WTC11 (cell line): ENCODE data around the gene USP20. TPM values are rescaled to one million over a fixed set of nuclear protein-coding genes. Genes with fewer than 3 reads are reported as not detected.

Source experiments
- ATAC-seq: fragments of 200-7000 bp; cut with Tn5 transposase; 2 replicates; pipeline ENCODE4 v1.10.0; 2021; ENCODE audit warnings: mild to moderate bottlenecking, moderate library complexity
- CTCF ChIA-PET: fragments of 300-600 bp; sonication (Branson Sonifier 250); formaldehyde crosslinking; loops from one replicate; lab custom pipeline; 2021; ENCODE audit warnings: antibody characterized with exemption; lab: Charles Lee
- POLR2A ChIA-PET: fragments of 350-600 bp; sonication (Branson Sonifier 250); formaldehyde crosslinking; loops from one replicate; lab custom pipeline; 2021; ENCODE audit warnings: antibody characterized with exemption; lab: Charles Lee
- DNase-seq: peaks from one replicate; pipeline ENCODE4 v3.0.0; 2021; ENCODE audit warnings: low spot score
- H3K27ac Mint-ChIP-seq: 2 replicates; pipeline ENCODE4 v1.8.0; 2021; ENCODE audit warnings: mixed read lengths
- H3K27me3 Mint-ChIP-seq: 2 replicates; pipeline ENCODE4 v1.8.0; 2021; ENCODE audit warnings: low read depth, mild to moderate bottlenecking, moderate library complexity, mixed read lengths
- H3K36me3 Mint-ChIP-seq: 2 replicates; pipeline ENCODE4 v1.8.0; 2021; ENCODE audit warnings: mixed read lengths
- H3K4me1 Mint-ChIP-seq: 2 replicates; pipeline ENCODE4 v1.8.0; 2022; ENCODE audit warnings: mixed read lengths
- H3K4me3 Mint-ChIP-seq: 2 replicates; pipeline ENCODE4 v1.8.0; 2021; ENCODE audit warnings: mild to moderate bottlenecking, moderate library complexity, mixed read lengths
- H3K9me3 Mint-ChIP-seq: 2 replicates; pipeline ENCODE4 v1.8.0; 2021; ENCODE audit warnings: mixed read lengths
- ARID4B ChIP-seq: sonication (generic); formaldehyde crosslinking; IDR thresholded peaks from 2 replicates; pipeline ENCODE4 v1.8.0; 2023; ENCODE audit warnings: missing genetic modification reagents, mild to moderate bottlenecking, borderline replicate concordance
- ATF1 ChIP-seq: sonication (generic); formaldehyde crosslinking; IDR thresholded peaks from 2 replicates; pipeline ENCODE4 v1.8.1; 2023; ENCODE audit warnings: mild to moderate bottlenecking, moderate library complexity, missing genetic modification reagents
- ATF3 ChIP-seq: sonication (generic); formaldehyde crosslinking; conservative IDR thresholded peaks from 2 replicates; pipeline ENCODE4 v1.8.1; 2022; ENCODE audit warnings: mild to moderate bottlenecking, missing genetic modification reagents
- ATF6 ChIP-seq: sonication (generic); formaldehyde crosslinking; IDR thresholded peaks from 2 replicates; pipeline ENCODE4 v1.8.1; 2023; ENCODE audit warnings: mild to moderate bottlenecking, missing genetic modification reagents
- CREB1 ChIP-seq: sonication (generic); formaldehyde crosslinking; IDR thresholded peaks from 2 replicates; pipeline ENCODE4 v1.8.0; 2023; ENCODE audit warnings: mild to moderate bottlenecking, missing genetic modification reagents
- ELF4 ChIP-seq: sonication (generic); formaldehyde crosslinking; IDR thresholded peaks from 2 replicates; pipeline ENCODE4 v1.8.1; 2022; ENCODE audit warnings: low read depth, mild to moderate bottlenecking, moderate library complexity, missing genetic modification reagents
- FOXJ3 ChIP-seq: sonication (generic); formaldehyde crosslinking; IDR thresholded peaks from 2 replicates; pipeline ENCODE4 v1.9.0; 2021; ENCODE audit warnings: missing genetic modification reagents, mild to moderate bottlenecking, borderline replicate concordance
- FOXP1 ChIP-seq: sonication (generic); formaldehyde crosslinking; IDR thresholded peaks from 2 replicates; pipeline ENCODE4 v1.8.0; 2022; ENCODE audit warnings: missing genetic modification reagents, mild to moderate bottlenecking, moderate library complexity, borderline replicate concordance
- JUN ChIP-seq: sonication (generic); formaldehyde crosslinking; IDR thresholded peaks from 2 replicates; pipeline ENCODE4 v1.8.0; 2023; ENCODE audit warnings: mild to moderate bottlenecking, missing genetic modification reagents
- SMAD3 ChIP-seq: sonication (generic); formaldehyde crosslinking; IDR thresholded peaks from 2 replicates; pipeline ENCODE4 v1.8.0; 2022; ENCODE audit warnings: missing genetic modification reagents, mild to moderate bottlenecking, borderline replicate concordance
- TEAD4 ChIP-seq: sonication (generic); formaldehyde crosslinking; IDR thresholded peaks from 2 replicates; pipeline ENCODE4 v1.8.0; 2022; ENCODE audit warnings: mild to moderate bottlenecking, missing genetic modification reagents
- ZBTB21 ChIP-seq: sonication (generic); formaldehyde crosslinking; IDR thresholded peaks from 2 replicates; pipeline ENCODE4 v1.8.1; 2023; ENCODE audit warnings: mild to moderate bottlenecking, missing genetic modification reagents, borderline replicate concordance
- ZNF396 ChIP-seq: fragments of 250-450 bp; sonication (Bioruptor Pico); IDR thresholded peaks from 2 replicates; pipeline ENCODE4 v1.8.0; 2021; ENCODE audit warnings: mild to moderate bottlenecking, moderate library complexity, borderline replicate concordance
- total RNA-seq: library from RNA; stranded (reverse); gene quantifications from 3 replicates; pipeline ENCODE4 v1.2.3, GENCODE V29; 2021
- TF ChIP-seq, protein P1 (sequence below): sonication (generic); formaldehyde crosslinking; IDR thresholded peaks from 2 replicates; pipeline ENCODE4 v1.8.0; 2023; ENCODE audit warnings: mild to moderate bottlenecking, missing genetic modification reagents
- TF ChIP-seq, protein P2 (sequence below): fragments of 250-450 bp; sonication (Bioruptor Pico); IDR thresholded peaks from 2 replicates; pipeline ENCODE4 v1.9.0; 2021; ENCODE audit warnings: moderate library complexity, mild to moderate bottlenecking, inconsistent platforms, borderline replicate concordance
- TF ChIP-seq, protein P3 (sequence below): sonication (generic); formaldehyde crosslinking; IDR thresholded peaks from 2 replicates; pipeline ENCODE4 v1.8.0; 2022; ENCODE audit warnings: mild to moderate bottlenecking, missing genetic modification reagents
- TF ChIP-seq, protein P4 (sequence below): sonication (generic); formaldehyde crosslinking; IDR thresholded peaks from 2 replicates; pipeline ENCODE4 v1.8.1; 2022; ENCODE audit warnings: mild to moderate bottlenecking, missing genetic modification reagents, moderate library complexity, borderline replicate concordance

The USP20 gene
- total RNA-seq, 1 experiment from 2014 or later: 29.3 TPM

DNA sequence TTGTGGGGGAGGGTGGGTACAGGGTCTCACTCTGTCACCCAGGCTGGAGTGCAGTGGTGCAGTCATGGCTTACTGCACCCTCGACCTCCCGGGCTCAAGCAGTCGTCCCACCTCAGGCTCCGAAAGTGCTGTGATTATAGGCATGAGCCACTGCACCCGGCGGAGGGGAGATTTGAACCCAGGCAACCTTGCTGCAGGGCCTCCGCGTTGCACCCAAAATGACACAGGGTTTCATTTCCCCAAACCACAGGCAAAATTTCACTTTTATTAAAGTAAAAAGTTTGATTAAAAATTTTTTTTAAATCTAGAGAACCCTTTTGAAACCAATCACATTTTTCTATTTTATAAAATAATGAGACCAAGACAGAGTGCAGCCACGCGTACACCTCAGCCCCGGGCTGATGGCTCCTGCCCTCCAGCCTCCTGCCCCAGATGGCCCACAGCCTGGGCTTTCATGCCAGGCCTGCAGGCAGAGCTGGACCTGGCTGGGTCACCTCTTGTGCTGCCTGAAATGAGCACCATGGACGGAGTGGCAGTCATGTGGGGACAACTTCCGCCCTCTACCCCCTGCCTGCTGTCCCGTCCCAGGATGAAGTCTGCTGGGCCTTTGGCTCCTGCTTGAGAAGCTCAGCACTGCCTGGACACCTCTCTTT is 30.5 kb downstream of the USP20 start:
- DNase-seq: no peak
- POLR2A ChIA-PET: interaction anchor here (0.6 kb wide), 1 partner anchor 1189 kb away, joined by 3 read pairs; no protein-coding TSS in a partner anchor
- CTCF ChIA-PET: no interaction called here

More for the DNA sequence above, 30.5 kb downstream of the USP20 start:
- ATAC-seq: no peak
- peaks cover 28% of the 10 kb centered on the region for H3K36me3 Mint-ChIP-seq
- no peaks in the 10 kb centered on the region for H3K9me3 Mint-ChIP-seq
- no peaks in the 10 kb centered on the region for H3K27me3 Mint-ChIP-seq
- H3K27ac Mint-ChIP-seq: no peak overlapping the region
- no peak overlapping the region for H3K4me3 Mint-ChIP-seq
- no peaks in the 10 kb centered on the region for H3K4me1 Mint-ChIP-seq
- TF ChIP-seq SMAD3 (CRISPR knock-in tag) (no peak), JUN (CRISPR knock-in tag) (no peak), ZNF396 (CRISPR knock-in tag) (no peak), ZBTB21 (CRISPR knock-in tag) (no peak), ATF3 (CRISPR knock-in tag) (no peak), ARID4B (CRISPR knock-in tag) (no peak), ATF6 (no peak), TEAD4 (CRISPR knock-in tag) (no peak), CREB1 (CRISPR knock-in tag) (no peak), FOXP1 (CRISPR knock-in tag) (no peak), ATF1 (CRISPR knock-in tag) (no peak), FOXJ3 (CRISPR knock-in tag) (no peak), ELF4 (CRISPR knock-in tag) (no peak)
- TF ChIP-seq, protein P1, sequence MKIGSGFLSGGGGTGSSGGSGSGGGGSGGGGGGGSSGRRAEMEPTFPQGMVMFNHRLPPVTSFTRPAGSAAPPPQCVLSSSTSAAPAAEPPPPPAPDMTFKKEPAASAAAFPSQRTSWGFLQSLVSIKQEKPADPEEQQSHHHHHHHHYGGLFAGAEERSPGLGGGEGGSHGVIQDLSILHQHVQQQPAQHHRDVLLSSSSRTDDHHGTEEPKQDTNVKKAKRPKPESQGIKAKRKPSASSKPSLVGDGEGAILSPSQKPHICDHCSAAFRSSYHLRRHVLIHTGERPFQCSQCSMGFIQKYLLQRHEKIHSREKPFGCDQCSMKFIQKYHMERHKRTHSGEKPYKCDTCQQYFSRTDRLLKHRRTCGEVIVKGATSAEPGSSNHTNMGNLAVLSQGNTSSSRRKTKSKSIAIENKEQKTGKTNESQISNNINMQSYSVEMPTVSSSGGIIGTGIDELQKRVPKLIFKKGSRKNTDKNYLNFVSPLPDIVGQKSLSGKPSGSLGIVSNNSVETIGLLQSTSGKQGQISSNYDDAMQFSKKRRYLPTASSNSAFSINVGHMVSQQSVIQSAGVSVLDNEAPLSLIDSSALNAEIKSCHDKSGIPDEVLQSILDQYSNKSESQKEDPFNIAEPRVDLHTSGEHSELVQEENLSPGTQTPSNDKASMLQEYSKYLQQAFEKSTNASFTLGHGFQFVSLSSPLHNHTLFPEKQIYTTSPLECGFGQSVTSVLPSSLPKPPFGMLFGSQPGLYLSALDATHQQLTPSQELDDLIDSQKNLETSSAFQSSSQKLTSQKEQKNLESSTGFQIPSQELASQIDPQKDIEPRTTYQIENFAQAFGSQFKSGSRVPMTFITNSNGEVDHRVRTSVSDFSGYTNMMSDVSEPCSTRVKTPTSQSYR (CRISPR knock-in tag): no peak
- TF ChIP-seq, protein P2, sequence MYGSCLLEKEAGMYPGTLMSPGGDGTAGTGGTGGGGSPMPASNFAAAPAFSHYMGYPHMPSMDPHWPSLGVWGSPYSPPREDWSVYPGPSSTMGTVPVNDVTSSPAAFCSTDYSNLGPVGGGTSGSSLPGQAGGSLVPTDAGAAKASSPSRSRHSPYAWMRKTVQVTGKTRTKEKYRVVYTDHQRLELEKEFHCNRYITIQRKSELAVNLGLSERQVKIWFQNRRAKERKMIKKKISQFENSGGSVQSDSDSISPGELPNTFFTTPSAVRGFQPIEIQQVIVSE (CRISPR knock-in tag): no peak
- TF ChIP-seq, protein P3, sequence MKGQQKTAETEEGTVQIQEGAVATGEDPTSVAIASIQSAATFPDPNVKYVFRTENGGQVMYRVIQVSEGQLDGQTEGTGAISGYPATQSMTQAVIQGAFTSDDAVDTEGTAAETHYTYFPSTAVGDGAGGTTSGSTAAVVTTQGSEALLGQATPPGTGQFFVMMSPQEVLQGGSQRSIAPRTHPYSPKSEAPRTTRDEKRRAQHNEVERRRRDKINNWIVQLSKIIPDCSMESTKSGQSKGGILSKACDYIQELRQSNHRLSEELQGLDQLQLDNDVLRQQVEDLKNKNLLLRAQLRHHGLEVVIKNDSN (CRISPR knock-in tag): no peak
- TF ChIP-seq, protein P4, sequence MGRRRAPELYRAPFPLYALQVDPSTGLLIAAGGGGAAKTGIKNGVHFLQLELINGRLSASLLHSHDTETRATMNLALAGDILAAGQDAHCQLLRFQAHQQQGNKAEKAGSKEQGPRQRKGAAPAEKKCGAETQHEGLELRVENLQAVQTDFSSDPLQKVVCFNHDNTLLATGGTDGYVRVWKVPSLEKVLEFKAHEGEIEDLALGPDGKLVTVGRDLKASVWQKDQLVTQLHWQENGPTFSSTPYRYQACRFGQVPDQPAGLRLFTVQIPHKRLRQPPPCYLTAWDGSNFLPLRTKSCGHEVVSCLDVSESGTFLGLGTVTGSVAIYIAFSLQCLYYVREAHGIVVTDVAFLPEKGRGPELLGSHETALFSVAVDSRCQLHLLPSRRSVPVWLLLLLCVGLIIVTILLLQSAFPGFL: no peak
